HCT116 (cell line): ENCODE data around the gene SMIM3. TPM values are rescaled to one million over a fixed set of nuclear protein-coding genes. Genes with fewer than 3 reads are reported as not detected.

Source experiments
- ATAC-seq: fragments of 200-7000 bp; cut with Tn5 transposase; 2 replicates; pipeline ENCODE4 v1.9.1; 2020; ENCODE audit warnings: mild to moderate bottlenecking, moderate library complexity
- BruUV-seq: library from RNA; stranded (reverse); fragments of 400-500 nt; replicated peaks from 2 replicates; lab custom pipeline; 2021; lab: Mats Ljungman, UMichigan
- CTCF ChIA-PET: fragments of 300-600 bp; sonication (Branson Sonifier 250); formaldehyde crosslinking; loops from one replicate; lab custom pipeline; 2021; ENCODE audit warnings: antibody characterized with exemption; lab: Charles Lee
- POLR2A ChIA-PET: fragments of 300-600, 350-600 bp; sonication (Branson Sonifier 250); formaldehyde crosslinking; loops from one replicate; lab custom pipeline; 2021; ENCODE audit warnings: antibody characterized with exemption; lab: Charles Lee
- RAD21 ChIA-PET, 2 experiments: fragments of 300-600 bp; sonication (Branson Sonifier 250); formaldehyde crosslinking; loops; one replicate each; lab custom pipeline; 2023; ENCODE audit warnings: low total read pairs in 2 of 2; ENCODE audit not compliant: uncharacterized antibody in 2 of 2, unreplicated experiment in 2 of 2, low non-redundant PET in 1 of 2; lab: Charles Lee
- DNase-seq: peaks from one replicate; pipeline ENCODE4 v3.0.0-alpha.2; 2010; ENCODE audit warnings: low read depth, low spot score
- H2AFZ ChIP-seq: fragments of 200-600 bp; shearing (Covaris generic), sonication (generic); 2 replicates; pipeline ENCODE4 v1.6.1; 2017; ENCODE audit warnings: low read depth, mixed run types, mixed read lengths, antibody characterized with exemption, low read length; ENCODE audit not compliant: poor library complexity, severe bottlenecking
- H3K27ac ChIP-seq: 2 replicates; pipeline ENCODE4 v1.5.1; 2012; ENCODE audit warnings: low read depth, low read length
- H3K27me3 ChIP-seq: fragments of 200-600 bp; sonication (generic); 2 replicates; pipeline ENCODE4 v1.6.1; 2016; ENCODE audit warnings: mixed run types, low read length, mixed read lengths; ENCODE audit not compliant: insufficient read depth
- H3K36me3 ChIP-seq, 2 experiments: fragments of 200-500 bp in 1 of 2; fragments of 200-600 bp in 1 of 2; sonication (Bioruptor generic) in 1 of 2; sonication (generic) in 1 of 2; 2 replicates each; pipeline versions ENCODE4 v1.5.1 to v1.6.1; 2014 to 2016; ENCODE audit warnings: low read length in 2 of 2, inconsistent platforms in 1 of 2, mixed read lengths in 1 of 2, mixed run types in 1 of 2; ENCODE audit not compliant: insufficient read depth in 2 of 2, control insufficient read depth in 1 of 2
- H3K4me1 ChIP-seq, 2 experiments: fragments of 200-600 bp in 1 of 2; sonication (generic) in 1 of 2; 2 replicates each; pipeline versions ENCODE4 v1.5.1 to v1.6.1; 2012 to 2017; ENCODE audit warnings: low read length in 2 of 2, inconsistent platforms in 1 of 2, mild to moderate bottlenecking in 1 of 2, mixed read lengths in 1 of 2, mixed run types in 1 of 2, moderate library complexity in 1 of 2; ENCODE audit not compliant: insufficient read depth in 2 of 2, control insufficient read depth in 1 of 2
- H3K4me2 ChIP-seq: fragments of 200-600 bp; sonication (generic); 2 replicates; pipeline ENCODE4 v1.6.1; 2017; ENCODE audit warnings: mixed run types, low read length, mixed read lengths
- H3K4me3 ChIP-seq, 2 experiments: fragments of 200-600 bp in 1 of 2; sonication (generic) in 1 of 2; replicated peaks in 1 of 2; 2 replicates each; pipeline ENCODE4 v1.5.1; 2011 to 2016; ENCODE audit warnings: low read length in 2 of 2, control low read depth in 1 of 2, low read depth in 1 of 2, mild to moderate bottlenecking in 1 of 2, mixed read lengths in 1 of 2, mixed run types in 1 of 2
- H3K79me2 ChIP-seq: fragments of 200-600 bp; sonication (generic); 2 replicates; pipeline ENCODE4 v1.6.1; 2017; ENCODE audit warnings: mild to moderate bottlenecking, mixed run types, low read length, moderate library complexity, mixed read lengths; ENCODE audit not compliant: insufficient read depth
- H3K9ac ChIP-seq: fragments of 200-600 bp; sonication (generic); 2 replicates; pipeline ENCODE4 v1.6.1; 2016; ENCODE audit warnings: low read length, mixed read lengths
- H3K9me2 ChIP-seq: fragments of 200-600 bp; sonication (generic), shearing (Covaris generic); 2 replicates; pipeline ENCODE4 v1.6.1; 2017; ENCODE audit warnings: mixed run types, mild to moderate bottlenecking, moderate library complexity; ENCODE audit not compliant: insufficient read depth
- H3K9me3 ChIP-seq, 2 experiments: fragments of 200-500 bp in 1 of 2; fragments of 200-600 bp in 1 of 2; sonication (Bioruptor generic) in 1 of 2; sonication (generic) in 1 of 2; 2 replicates each; pipeline ENCODE4 v1.6.1; 2014 to 2017; ENCODE audit warnings: low read length in 2 of 2, mixed read lengths in 2 of 2, inconsistent platforms in 1 of 2, low read depth in 1 of 2, mild to moderate bottlenecking in 1 of 2, mixed run types in 1 of 2, moderate library complexity in 1 of 2; ENCODE audit not compliant: control insufficient read depth in 1 of 2, insufficient read depth in 1 of 2
- H4K20me1 ChIP-seq: fragments of 200-600 bp; sonication (generic), shearing (Covaris generic); 2 replicates; pipeline ENCODE4 v1.6.1; 2017; ENCODE audit warnings: mixed run types, mild to moderate bottlenecking, moderate library complexity; ENCODE audit not compliant: insufficient read depth
- ATF3 ChIP-seq: IDR thresholded peaks from 2 replicates; pipeline ENCODE4 v1.6.1; 2012
- CBX3 ChIP-seq: IDR thresholded peaks from 2 replicates; pipeline ENCODE4 v1.6.1; 2012; ENCODE audit warnings: low read depth
- CEBPB ChIP-seq: IDR thresholded peaks from 2 replicates; pipeline ENCODE4 v1.6.1; 2012; ENCODE audit warnings: low read depth
- CTCF ChIP-seq, 3 experiments: fragments of 200-600 bp in 1 of 3; sonication (generic) in 1 of 3; IDR thresholded peaks in 2 of 3; conservative IDR thresholded peaks in 1 of 3; 2 replicates each; pipeline ENCODE4 v1.5.1; 2012 to 2017; ENCODE audit warnings: low read depth in 2 of 3, low read length in 2 of 3, antibody characterized with exemption in 1 of 3, borderline replicate concordance in 1 of 3, control low read depth in 1 of 3, mild to moderate bottlenecking in 1 of 3, mixed read lengths in 1 of 3, mixed run types in 1 of 3, moderate library complexity in 1 of 3; ENCODE audit not compliant: insufficient read depth in 1 of 3
- EGR1 ChIP-seq: IDR thresholded peaks from 2 replicates; pipeline ENCODE4 v1.6.1; 2012; ENCODE audit warnings: low read depth
- ELF1 ChIP-seq: IDR thresholded peaks from 2 replicates; pipeline ENCODE4 v1.6.1; 2012; ENCODE audit warnings: low read depth, borderline replicate concordance
- EZH2 ChIP-seq: fragments of 200-600 bp; sonication (generic); IDR thresholded peaks from 2 replicates; pipeline ENCODE4 v1.6.1; 2017; ENCODE audit warnings: antibody characterized with exemption, mixed run types
- JUND ChIP-seq: IDR thresholded peaks from 2 replicates; pipeline ENCODE4 v1.6.1; 2012
- POLR2A ChIP-seq: IDR thresholded peaks from 2 replicates; pipeline ENCODE4 v1.7.0; 2011; ENCODE audit warnings: borderline replicate concordance; ENCODE audit not compliant: insufficient read depth, insufficient read length; ENCODE audit errors: extremely low read depth
- POLR2AphosphoS5 ChIP-seq: IDR thresholded peaks from 2 replicates; pipeline ENCODE4 v1.6.1; 2011; ENCODE audit warnings: mild to moderate bottlenecking, low read depth, low read length, moderate library complexity
- intact Hi-C: fragments of 100-400 bp; cut with micrococcal nuclease; formaldehyde crosslinking; loops from 2 replicates; pipeline ENCODE4 v1.10.0; 2022
- total RNA-seq: library from RNA; stranded (reverse); gene quantifications from one replicate; pipeline ENCODE4 v1.2.1, GENCODE V29; 2021; ENCODE audit not compliant: unreplicated experiment

The SMIM3 gene
- total RNA-seq, 1 experiment from 2014 or later, result 35.4 TPM

- Histone ChIP-seq H3K4me2 (no peak overlapping the region), H3K27me3 (no peaks in the 10 kb centered on the region), H3K9me2 (no peaks in the 10 kb centered on the region; the same call in 1 of the 2 replicates), H2AFZ (no peak overlapping the region), H3K27ac (no peak overlapping the region), H3K4me3 (no peak overlapping the region), H3K79me2 (no peaks in the 10 kb centered on the region), H3K9me3 (no peaks in the 10 kb centered on the region), H4K20me1 (no peaks in the 10 kb centered on the region), H3K9ac (no peak overlapping the region), H3K4me1 (no peaks in the 10 kb centered on the region; a peak in 1 of 4 replicates), H3K36me3 (no peaks in the 10 kb centered on the region)
- POLR2A ChIA-PET, result no interaction called here
- no peak for ATAC-seq
- no peak for DNase-seq
- intact Hi-C loops, result no loop called here
- RAD21 ChIA-PET, result no interaction called here
- no TSS peak for BruUV-seq
- CTCF ChIA-PET, result no interaction called here
- TF ChIP-seq CBX3 (no peak), POLR2AphosphoS5 (no peak), EGR1 (no peak), ATF3 (no peak), ELF1 (no peak), POLR2A (no peak), EZH2 (no peak), CEBPB (no peak), JUND (no peak), CTCF (IDR thresholded peaks at IDR 0.05 in 2 of 3, conservative IDR thresholded peaks at IDR 0.05 in 1 of 3; ENCODE audit: borderline replicate concordance in 1 of 3, insufficient read depth in 1 of 3, low read depth in 2 of 3, low read length in 2 of 3) (no peak)
These were observed 7.3 kb upstream of the SMIM3 start for GRCh38 chr5:150771034-150771795.
